Head of caudate nucleus (tissue), 42 donors: ENCODE data around the gene SKOR2.

Experiments used
- DNase-seq, 42 donors: peaks; one replicate each; pipeline versions ENCODE4 v3.0.0 to v3.0.0-alpha.2; 2020 to 2021; ENCODE audit warnings: mixed read lengths in 7 of 42
- intact Hi-C: fragments of 100-400 bp; cut with DNase I; formaldehyde crosslinking; loops from one replicate; pipeline ENCODE4 v1.15.0; 2022

The SKOR2 gene

DNA sequence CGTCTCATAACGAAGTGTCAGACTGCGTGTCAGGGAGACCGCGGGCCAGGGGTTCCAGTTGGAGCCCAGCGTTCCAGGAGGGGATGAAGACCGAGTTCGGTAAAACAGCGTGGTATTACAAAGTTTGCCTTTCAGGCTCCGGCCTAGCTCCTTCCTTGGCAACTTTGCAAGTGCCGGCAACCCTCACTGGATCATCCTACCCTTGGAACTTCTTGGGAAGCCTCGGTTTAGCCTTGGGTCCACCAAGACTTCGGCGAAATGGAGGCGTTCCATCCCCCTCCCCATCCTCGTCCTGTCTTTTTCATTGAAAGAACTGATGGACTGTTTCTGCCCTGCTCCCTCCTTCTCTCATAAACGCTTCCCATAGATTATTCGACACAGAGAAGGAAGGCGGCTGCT, 10.4 kb upstream of the SKOR2 start:
- DNase-seq, result no peak
- intact Hi-C loops, result no loop called here

DNA sequence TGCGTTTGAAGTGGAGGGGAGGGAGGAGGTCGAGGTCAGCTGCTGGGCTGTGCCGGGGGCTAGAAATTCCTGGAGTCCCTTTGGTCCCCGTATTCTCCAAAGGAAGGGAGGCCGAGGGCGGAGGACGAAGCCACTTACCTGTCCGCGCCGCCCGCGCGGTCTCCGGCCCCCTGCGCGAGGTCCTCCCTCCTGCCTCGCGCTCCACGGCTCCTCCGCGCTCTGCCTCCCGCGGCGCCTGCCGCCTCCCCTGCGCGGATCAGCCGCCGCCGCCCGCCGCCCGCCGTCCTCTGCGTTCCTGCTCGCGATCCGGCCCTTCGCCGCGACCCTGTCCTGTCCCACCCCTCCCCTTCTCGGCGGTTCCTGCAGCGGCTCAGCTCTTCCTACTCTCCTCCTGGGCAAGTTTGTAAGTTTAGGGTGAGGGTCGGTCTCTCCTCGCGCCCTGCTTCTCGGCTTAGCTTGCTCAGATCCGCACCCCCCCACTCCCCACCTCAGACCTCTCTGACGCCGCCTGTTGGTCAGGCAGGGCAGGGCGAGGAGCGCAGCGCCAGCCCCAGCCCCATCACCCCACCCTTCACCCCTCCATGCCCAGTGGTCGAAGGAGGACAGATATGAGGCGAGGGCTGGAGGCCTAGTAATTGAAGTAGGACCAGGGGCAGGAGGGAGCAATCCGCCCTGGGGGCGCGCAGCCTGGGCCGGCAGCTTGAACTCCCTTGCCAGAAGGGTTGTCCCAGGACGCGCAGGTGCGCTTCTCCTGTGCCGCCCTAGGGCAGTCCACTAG, 9.7 kb upstream of the SKOR2 start:
- DNase-seq, result no peak
- intact Hi-C loops, result no loop called here

- intact Hi-C loops, result no loop called here
- DNase-seq, result peak in 10 of 42 donors; percentile 14 to 57 (median 25)
Measured at GRCh38 chr18:47260120-47260923, 8.9 kb upstream of the SKOR2 start.

DNA sequence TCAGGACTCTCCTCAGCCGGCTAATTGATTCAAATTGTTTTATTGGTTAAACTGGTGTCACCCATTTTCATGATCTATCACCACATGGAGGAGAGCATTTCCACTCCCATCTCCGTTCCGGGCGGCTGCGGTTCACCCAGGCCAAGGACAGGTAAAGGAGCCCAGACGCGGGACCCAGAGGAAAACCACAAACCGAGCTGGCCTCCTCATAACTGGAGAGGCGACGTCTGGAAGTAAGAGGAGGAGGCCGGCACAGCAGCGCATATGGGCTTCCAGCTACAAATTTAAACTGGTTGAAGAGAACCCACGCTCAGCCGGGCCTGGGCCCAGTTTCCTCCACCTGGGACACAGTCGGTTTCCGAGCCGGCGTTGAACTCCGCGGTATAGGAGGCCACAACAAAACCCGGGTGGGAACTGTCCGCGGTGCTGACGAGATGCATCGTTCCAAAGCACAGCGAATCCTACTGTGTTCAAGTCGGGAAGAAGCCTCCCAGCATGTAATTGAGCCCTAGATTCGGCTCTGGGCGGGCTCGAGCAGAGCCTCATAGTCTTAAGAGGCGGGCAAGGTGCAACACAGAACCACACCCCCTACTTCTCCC, 3.0 kb upstream of the SKOR2 start:
- DNase-seq, result peak in 18 of 42 donors; percentile 16 to 65 (median 29)
- intact Hi-C loops, result no loop called here

DNA sequence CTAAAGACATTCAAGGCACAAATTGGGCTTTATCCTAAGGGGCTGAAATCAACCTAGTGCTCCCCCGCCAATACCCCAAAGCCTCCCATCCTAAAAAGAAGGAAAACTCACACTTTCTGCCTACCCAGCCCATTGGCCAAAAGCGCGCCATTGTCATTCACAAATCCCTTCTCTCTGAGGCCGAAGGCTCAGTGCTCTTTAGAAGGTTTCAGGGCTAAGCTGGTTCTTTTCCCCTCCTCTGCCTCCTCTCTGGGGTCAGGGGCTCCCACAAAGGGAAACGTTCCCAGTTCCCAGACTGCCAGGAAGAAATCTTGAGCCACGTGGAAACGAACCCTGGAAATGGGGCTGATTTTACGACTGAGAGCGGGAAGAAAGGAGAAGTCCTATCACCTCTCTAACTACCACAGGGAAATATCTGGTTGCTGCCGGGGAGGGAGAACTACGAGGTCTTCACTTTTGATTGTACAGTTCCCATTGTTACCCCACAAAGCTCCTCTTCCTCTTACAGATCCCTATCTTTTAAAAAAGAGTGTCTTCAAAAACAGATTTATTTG, 1.7 kb upstream of the SKOR2 start:
- intact Hi-C loops, result no loop called here
- no peak for DNase-seq

GRCh38 chr18:47250391-47251046, 941 bp downstream of the SKOR2 start:
- intact Hi-C loops, result no loop called here
- no peak for DNase-seq

GRCh38 chr18:47249314-47249981, 2.0 kb downstream of the SKOR2 start:
- no peak for DNase-seq
- intact Hi-C loops, result no loop called here

DNA sequence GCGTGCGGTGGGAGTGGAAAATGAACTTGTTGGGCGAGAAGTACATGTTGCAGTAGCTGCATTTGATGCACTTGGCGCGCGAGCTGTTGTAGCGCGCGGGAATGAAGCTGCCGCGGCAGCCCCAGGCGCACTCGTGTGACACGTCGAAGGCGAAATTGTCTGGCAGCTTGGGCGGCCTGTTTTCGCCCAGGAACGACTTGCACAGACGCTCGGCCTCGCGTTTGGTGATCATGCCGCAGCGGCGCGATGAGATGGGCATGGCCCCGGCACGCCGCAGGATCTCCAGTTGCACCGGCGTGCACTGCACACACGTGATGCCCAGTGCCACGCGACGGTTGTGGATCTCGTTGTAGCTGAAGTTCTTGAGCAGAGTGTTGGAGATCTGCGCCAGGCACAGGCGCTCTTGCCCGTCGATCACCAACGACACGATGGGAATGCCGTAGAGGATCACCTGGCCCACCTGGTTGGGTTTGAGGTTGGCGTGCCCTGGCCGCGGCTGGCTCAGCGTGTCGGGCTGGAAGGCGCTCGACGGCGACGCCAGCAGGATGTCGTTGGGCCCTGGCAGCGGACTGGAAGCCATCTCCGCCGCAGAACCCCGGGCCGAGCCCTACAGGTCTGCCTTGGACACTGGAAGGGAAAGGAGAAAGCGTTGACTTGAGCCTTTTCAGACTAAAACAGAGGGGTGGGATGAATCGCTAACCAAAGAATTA, 2.7 kb downstream of the SKOR2 start:
- no peak for DNase-seq
- intact Hi-C loops, result no loop called here

GRCh38 chr18:47248115-47248603, 3.3 kb downstream of the SKOR2 start:
- DNase-seq, result no peak
- intact Hi-C loops, result no loop called here

DNA sequence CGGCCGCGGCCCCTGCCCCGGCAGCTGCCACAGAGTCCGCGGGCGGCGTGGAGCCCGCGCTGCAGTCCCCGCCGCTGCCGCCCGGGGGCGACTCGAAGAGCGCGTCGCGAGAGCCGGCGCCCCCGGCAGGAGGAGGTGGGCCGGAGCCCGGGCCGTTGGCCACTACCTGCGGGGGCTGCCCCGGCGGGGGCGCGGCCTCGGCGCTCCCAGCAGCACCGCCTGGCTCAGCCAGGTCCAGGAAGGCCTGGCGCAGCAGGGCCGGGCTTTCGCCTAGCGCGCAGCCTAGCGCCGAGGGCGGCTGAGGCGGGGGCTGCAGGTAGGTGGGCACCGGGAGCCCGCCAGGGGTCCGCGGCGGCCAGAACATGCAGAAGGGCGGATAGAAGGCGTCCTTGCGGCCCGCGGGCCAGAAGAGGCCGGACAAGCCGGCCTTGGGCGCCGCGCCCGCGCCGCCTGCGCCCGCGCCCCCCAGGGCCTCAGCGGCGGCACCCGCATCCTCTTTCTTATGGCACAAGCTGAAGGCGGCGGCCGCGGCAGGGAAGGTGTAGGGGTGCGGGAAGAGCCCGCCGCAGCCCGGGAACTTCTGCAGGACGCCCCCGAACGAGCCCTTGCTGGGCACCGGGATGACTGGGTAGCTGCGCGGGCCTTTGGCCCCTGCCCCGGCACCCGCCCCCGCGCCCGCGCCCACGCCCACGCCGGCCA, 3.9 kb downstream of the SKOR2 start:
- DNase-seq, result no peak
- intact Hi-C loops, result no loop called here

GRCh38 chr18:47247036-47247415, 4.4 kb downstream of the SKOR2 start:
- DNase-seq, result no peak
- intact Hi-C loops, result no loop called here

DNA sequence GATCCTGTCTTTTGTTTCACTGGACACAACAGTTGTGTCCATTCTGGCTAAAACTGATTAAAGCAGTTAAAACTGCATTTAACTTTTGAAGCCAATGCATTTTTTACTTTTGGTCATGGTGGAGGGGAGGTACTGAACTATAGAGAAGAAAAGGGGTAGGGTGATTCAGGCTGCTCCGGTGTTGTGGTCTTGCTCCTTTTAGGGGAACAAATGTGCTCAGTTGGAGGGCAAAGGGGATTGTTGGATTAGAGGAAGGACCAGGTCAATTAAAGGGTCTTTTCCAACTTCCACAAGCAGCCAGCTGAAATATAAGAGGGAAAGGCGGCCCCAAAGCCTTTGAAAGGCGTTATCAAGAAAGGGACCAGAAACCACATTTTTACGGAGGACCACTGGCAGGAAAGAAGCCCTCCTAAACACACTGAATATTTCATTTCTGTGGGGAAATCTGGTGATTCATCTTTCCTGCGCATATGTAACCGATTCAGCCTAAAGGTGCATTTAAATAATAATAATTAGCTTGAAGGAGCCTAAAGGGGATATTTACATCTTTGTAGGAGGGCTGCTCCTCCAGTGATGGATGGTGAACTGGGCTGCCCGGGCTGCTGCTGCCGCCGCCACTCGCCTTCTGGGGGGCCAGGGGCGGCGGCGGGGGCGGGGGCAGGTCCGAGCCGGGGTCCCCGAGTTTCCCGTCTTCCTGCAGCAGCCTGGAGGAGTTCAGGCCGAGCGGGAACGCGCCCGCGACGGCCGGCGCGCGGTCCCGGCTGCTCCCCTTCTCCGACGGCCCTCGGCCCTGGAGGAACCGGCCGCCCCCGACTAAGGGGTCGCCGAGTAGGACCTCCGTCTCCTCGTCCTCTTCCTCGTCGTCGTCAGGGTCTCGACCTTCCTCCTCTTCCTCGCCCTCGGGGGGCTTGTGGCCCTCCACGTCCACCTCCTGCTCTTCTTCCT, 5.2 kb downstream of the SKOR2 start:
- no peak for DNase-seq
- intact Hi-C loops, result no loop called here

GRCh38 chr18:47244086-47244485, 7.4 kb downstream of the SKOR2 start:
- intact Hi-C loops, result no loop called here
- DNase-seq, result no peak

- DNase-seq, result no peak
Measured at GRCh38 chr18:47235096-47235495, 16.4 kb downstream of the SKOR2 start.

GRCh38 chr18:47226660-47227059, 24.8 kb downstream of the SKOR2 start:
- DNase-seq, result no peak
- intact Hi-C loops, result no loop called here

More at GRCh38 chr18:47235096-47235495, 16.4 kb downstream of the SKOR2 start:
- intact Hi-C loops, result no loop called here

DNA sequence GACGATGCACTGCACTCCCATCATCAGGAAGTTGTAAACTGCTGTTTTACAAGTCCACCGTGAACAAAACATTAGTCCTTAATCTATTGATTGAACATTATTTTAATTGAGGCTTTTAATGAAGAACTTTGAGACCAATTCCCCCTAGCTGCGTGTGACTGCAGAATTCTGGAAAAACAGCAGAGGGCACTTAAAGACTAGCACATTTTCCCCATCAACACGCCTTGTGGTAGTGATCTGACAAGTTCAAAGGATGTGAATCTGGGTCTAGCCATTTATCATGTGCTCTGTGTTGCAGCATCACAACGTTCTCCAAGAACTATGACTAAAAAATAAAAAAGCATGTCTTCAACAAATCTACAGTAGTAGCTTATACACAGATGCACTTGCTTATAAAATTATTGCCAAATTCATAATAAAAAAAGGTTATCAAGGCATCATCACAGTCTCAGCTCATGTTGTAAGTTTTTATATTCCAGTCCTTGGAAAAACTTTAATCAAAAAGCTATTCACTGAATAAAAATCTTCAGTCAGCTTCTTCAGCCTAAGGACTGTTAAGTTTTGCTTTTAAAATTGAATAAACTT, 35.8 kb downstream of the SKOR2 start:
- intact Hi-C loops, result no loop called here
- peak in 36 of 42 donors; percentile 5 to 75 (median 42) for DNase-seq
